ENCODE data around the gene ECM2.

GRCh38 chr9:92480291-92480771 is 55.5 kb downstream of the ECM2 start:
- no peak for TF ChIP-seq POLR2AphosphoS5 (IDR thresholded peaks at IDR 0.05; ENCODE audit: low read depth, low read length)
- TF ChIP-seq TAF1 (IDR thresholded peaks at IDR 0.05; ENCODE audit: borderline replicate concordance, insufficient read depth, low read length): no peak
- no peak for TF ChIP-seq FOXP2 (optimal IDR thresholded peaks at IDR 0.05; ENCODE audit: borderline replicate concordance, extremely low read depth, extremely low read length, insufficient read depth)
- TF ChIP-seq REST (IDR thresholded peaks at IDR 0.05; ENCODE audit: insufficient read depth in 1 of 2, low read depth in 2 of 2, low read length in 2 of 2): no peak
- no peak for TF ChIP-seq SIN3A (IDR thresholded peaks at IDR 0.05; ENCODE audit: borderline replicate concordance, insufficient read depth, low read length)

Measured in PFSK-1 (cell line).